MM.1S (cell line): ENCODE data around the gene DGKI.

Source experiments
- EZH2 ChIP-seq: fragments of 300-600 bp; sonication (generic); optimal IDR thresholded peaks from 2 replicates; pipeline ENCODE3; 2017; ENCODE audit warnings: low read depth, mild to moderate bottlenecking, antibody characterized with exemption, low read length, mixed read lengths
- TF ChIP-seq, protein P1 (sequence below): fragments of 300-600 bp; sonication (generic); IDR thresholded peaks from 2 replicates; pipeline ENCODE4 v1.5.1; 2016; ENCODE audit warnings: antibody characterized with exemption, low read length, mixed read lengths

DNA sequence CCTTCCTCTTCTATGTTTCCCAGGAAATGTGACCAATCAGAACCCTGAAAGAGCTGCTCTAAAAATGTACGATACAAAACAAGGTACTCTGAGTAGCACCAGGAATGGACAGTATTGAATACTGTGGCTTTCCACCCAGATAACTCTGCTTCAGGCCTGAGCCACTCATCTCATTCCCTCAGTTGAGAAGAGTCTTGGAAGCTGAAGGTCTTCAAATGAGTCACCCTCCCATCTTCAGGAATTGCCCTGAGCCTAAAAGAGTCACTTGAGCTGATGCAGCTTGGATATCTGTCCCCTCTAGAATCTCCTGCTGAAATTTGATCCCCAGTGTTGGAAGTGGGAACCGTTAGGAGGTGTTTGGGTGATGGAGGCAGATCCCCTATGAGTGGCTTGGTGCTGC lies 210.4 kb downstream of the DGKI start:
- no peak for TF ChIP-seq EZH2
- TF ChIP-seq, protein P1, sequence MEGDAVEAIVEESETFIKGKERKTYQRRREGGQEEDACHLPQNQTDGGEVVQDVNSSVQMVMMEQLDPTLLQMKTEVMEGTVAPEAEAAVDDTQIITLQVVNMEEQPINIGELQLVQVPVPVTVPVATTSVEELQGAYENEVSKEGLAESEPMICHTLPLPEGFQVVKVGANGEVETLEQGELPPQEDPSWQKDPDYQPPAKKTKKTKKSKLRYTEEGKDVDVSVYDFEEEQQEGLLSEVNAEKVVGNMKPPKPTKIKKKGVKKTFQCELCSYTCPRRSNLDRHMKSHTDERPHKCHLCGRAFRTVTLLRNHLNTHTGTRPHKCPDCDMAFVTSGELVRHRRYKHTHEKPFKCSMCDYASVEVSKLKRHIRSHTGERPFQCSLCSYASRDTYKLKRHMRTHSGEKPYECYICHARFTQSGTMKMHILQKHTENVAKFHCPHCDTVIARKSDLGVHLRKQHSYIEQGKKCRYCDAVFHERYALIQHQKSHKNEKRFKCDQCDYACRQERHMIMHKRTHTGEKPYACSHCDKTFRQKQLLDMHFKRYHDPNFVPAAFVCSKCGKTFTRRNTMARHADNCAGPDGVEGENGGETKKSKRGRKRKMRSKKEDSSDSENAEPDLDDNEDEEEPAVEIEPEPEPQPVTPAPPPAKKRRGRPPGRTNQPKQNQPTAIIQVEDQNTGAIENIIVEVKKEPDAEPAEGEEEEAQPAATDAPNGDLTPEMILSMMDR: no peak
